SU-DHL-6 (cell line): ENCODE measurements around the gene SLC9B2.

Experiments
- H2AFZ ChIP-seq: fragments of 200-600 bp; sonication (generic); 2 replicates; pipeline ENCODE4 v1.6.1; 2014; ENCODE audit warnings: low read depth, mild to moderate bottlenecking, moderate library complexity, mixed read lengths, antibody characterized with exemption, low read length; ENCODE audit not compliant: severe bottlenecking
- H3F3A ChIP-seq: fragments of 200-600 bp; shearing (Covaris generic); 2 replicates; pipeline ENCODE4 v1.6.0; 2016; ENCODE audit warnings: antibody characterized with exemption, mild to moderate bottlenecking; ENCODE audit not compliant: insufficient read depth
- H3K27ac ChIP-seq: fragments of 200-600 bp; sonication (generic); 2 replicates; pipeline ENCODE4 v1.5.1; 2016; ENCODE audit warnings: low read depth, mild to moderate bottlenecking, low read length, moderate library complexity, mixed read lengths
- H3K27me3 ChIP-seq: fragments of 200-600 bp; sonication (generic), shearing (Covaris generic); 2 replicates; pipeline ENCODE4 v1.6.0; 2014; ENCODE audit warnings: mild to moderate bottlenecking, low read length
- H3K36me3 ChIP-seq: fragments of 200-600 bp; sonication (generic); 2 replicates; pipeline ENCODE4 v1.6.1; 2014; ENCODE audit warnings: mild to moderate bottlenecking, low read length, mixed read lengths
- H3K4me2 ChIP-seq: fragments of 300-600, 200-600 bp; shearing (Covaris generic), sonication (generic); 2 replicates; pipeline ENCODE4 v1.6.0; 2014; ENCODE audit warnings: low read length, low read depth, mild to moderate bottlenecking; ENCODE audit not compliant: poor library complexity, severe bottlenecking
- H3K4me3 ChIP-seq: fragments of 200-600 bp; sonication (generic); 2 replicates; pipeline ENCODE4 v1.5.1; 2014; ENCODE audit warnings: antibody characterized with exemption, low read length, mild to moderate bottlenecking, mixed read lengths; ENCODE audit not compliant: insufficient read depth, poor library complexity, severe bottlenecking
- H3K79me2 ChIP-seq: fragments of 200-600 bp; sonication (generic); 2 replicates; pipeline ENCODE4 v1.6.1; 2014; ENCODE audit warnings: mild to moderate bottlenecking, low read length, moderate library complexity; ENCODE audit not compliant: insufficient read depth
- H3K9ac ChIP-seq: fragments of 200-600 bp; sonication (generic); 2 replicates; pipeline ENCODE4 v1.7.0; 2014; ENCODE audit warnings: mild to moderate bottlenecking, low read length
- H3K9me2 ChIP-seq: fragments of 200-600 bp; sonication (generic); replicated peaks from 2 replicates; pipeline ENCODE4 v1.6.1; 2014; ENCODE audit warnings: low read length; ENCODE audit not compliant: insufficient read depth
- H3K9me3 ChIP-seq: fragments of 200-600 bp; sonication (generic); 2 replicates; pipeline ENCODE4 v1.6.1; 2014; ENCODE audit warnings: low read length, mixed read lengths; ENCODE audit not compliant: insufficient read depth
- H4K20me1 ChIP-seq: fragments of 200-600 bp; sonication (generic); 2 replicates; pipeline ENCODE4 v1.6.1; 2014; ENCODE audit warnings: low read depth, mild to moderate bottlenecking, antibody characterized with exemption, low read length, moderate library complexity, mixed read lengths
- EZH2phosphoT487 ChIP-seq: fragments of 200-600 bp; sonication (generic), shearing (Covaris generic); conservative IDR thresholded peaks from 2 replicates; pipeline ENCODE4 v1.6.1; 2018; ENCODE audit warnings: mild to moderate bottlenecking, antibody characterized with exemption, low read length, moderate library complexity, mixed read lengths
- TF ChIP-seq, protein P1 (sequence below): fragments of 200-600 bp; sonication (generic); IDR thresholded peaks from one replicate; pipeline ENCODE4 v1.5.1; 2017; ENCODE audit warnings: antibody characterized with exemption, mild to moderate bottlenecking, low read length, moderate library complexity; ENCODE audit not compliant: insufficient read depth, poor library complexity, severe bottlenecking

Gene SLC9B2

DNA sequence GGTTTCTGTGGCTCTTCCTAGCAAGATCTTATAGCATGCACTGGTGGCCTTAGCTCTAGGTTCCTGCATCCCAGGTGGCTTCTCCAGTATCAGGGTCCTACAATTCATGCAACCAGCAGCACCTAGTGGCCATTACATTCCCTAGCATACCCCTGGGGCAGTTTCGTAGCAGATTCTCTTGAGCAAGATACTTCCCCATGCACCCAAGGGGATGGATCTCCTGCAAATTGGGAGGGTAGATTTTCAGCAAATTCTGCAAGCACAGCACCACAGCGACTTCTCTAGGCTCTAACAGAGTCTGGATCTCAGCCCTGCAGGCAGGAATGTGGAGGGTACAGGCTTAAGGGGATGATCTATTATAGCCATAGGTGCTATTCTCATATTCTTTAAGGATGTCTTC is 44.0 kb downstream of the SLC9B2 start:
- TF ChIP-seq, protein P1, sequence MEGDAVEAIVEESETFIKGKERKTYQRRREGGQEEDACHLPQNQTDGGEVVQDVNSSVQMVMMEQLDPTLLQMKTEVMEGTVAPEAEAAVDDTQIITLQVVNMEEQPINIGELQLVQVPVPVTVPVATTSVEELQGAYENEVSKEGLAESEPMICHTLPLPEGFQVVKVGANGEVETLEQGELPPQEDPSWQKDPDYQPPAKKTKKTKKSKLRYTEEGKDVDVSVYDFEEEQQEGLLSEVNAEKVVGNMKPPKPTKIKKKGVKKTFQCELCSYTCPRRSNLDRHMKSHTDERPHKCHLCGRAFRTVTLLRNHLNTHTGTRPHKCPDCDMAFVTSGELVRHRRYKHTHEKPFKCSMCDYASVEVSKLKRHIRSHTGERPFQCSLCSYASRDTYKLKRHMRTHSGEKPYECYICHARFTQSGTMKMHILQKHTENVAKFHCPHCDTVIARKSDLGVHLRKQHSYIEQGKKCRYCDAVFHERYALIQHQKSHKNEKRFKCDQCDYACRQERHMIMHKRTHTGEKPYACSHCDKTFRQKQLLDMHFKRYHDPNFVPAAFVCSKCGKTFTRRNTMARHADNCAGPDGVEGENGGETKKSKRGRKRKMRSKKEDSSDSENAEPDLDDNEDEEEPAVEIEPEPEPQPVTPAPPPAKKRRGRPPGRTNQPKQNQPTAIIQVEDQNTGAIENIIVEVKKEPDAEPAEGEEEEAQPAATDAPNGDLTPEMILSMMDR: no peak
- TF ChIP-seq EZH2phosphoT487: no peak
- Histone ChIP-seq H3K9me2 (no peaks in the 10 kb centered on the region), H3K79me2 (no peaks in the 10 kb centered on the region), H3K27me3 (no peaks in the 10 kb centered on the region), H3K4me2 (no peak overlapping the region), H3K4me3 (no peak overlapping the region), H3K27ac (no peak overlapping the region), H3K36me3 (no peaks in the 10 kb centered on the region), H3K9ac (no peak overlapping the region), H2AFZ (no peak overlapping the region), H3K9me3 (no peaks in the 10 kb centered on the region), H3F3A (no peaks in the 10 kb centered on the region), H4K20me1 (no peaks in the 10 kb centered on the region)

- no peaks in the 10 kb centered on the region for H3K27me3 ChIP-seq
- no peaks in the 10 kb centered on the region for H3K79me2 ChIP-seq
- no peaks in the 10 kb centered on the region for H4K20me1 ChIP-seq
- H3K27ac ChIP-seq: no peak overlapping the region
- H3K9me3 ChIP-seq: no peaks in the 10 kb centered on the region
- no peaks in the 10 kb centered on the region for H3F3A ChIP-seq
- no peak overlapping the region for H3K9ac ChIP-seq
- TF ChIP-seq, protein P1: no peak
- TF ChIP-seq EZH2phosphoT487: no peak
- H3K36me3 ChIP-seq: no peaks in the 10 kb centered on the region
- H3K4me2 ChIP-seq: no peak overlapping the region
- no peak overlapping the region for H3K4me3 ChIP-seq
- H3K9me2 ChIP-seq: no peaks in the 10 kb centered on the region
- H2AFZ ChIP-seq: no peak overlapping the region
Observed at GRCh38 chr4:103030791-103031190, 45.8 kb downstream of the SLC9B2 start.

GRCh38 chr4:103029300-103029699 is 47.3 kb downstream of the SLC9B2 start:
- no peaks in the 10 kb centered on the region for H3K36me3 ChIP-seq

More at GRCh38 chr4:103029300-103029699, 47.3 kb downstream of the SLC9B2 start:
- no peaks in the 10 kb centered on the region for H3K79me2 ChIP-seq
- no peak overlapping the region for H3K27ac ChIP-seq
- no peak overlapping the region for H3K9ac ChIP-seq
- H4K20me1 ChIP-seq: no peaks in the 10 kb centered on the region
- H3K4me3 ChIP-seq: no peak overlapping the region
- H3K27me3 ChIP-seq: no peaks in the 10 kb centered on the region
- H3F3A ChIP-seq: no peaks in the 10 kb centered on the region
- H3K4me2 ChIP-seq: no peak overlapping the region
- H2AFZ ChIP-seq: no peak overlapping the region
- H3K9me2 ChIP-seq: no peaks in the 10 kb centered on the region
- TF ChIP-seq, protein P1: no peak
- TF ChIP-seq EZH2phosphoT487: no peak
- H3K9me3 ChIP-seq: no peaks in the 10 kb centered on the region
